ENCODE results near the gene C2orf81.
"Not testable (repeated sequence)": the region's sequence is repeated elsewhere in the genome, so short reads cannot be mapped to it uniquely, and the experiment has no call there.

- not testable (repeated sequence) for TF ChIP-seq CTCF (IDR thresholded peaks at IDR 0.05; ENCODE audit: insufficient read depth, low read depth, low read length); EZH2 (IDR thresholded peaks at IDR 0.05; ENCODE audit: insufficient read depth, low read length)
Observed at GRCh38 chr2:74420443-74421103, 846 bp downstream of the C2orf81 start.
